ENCODE measurements around the gene SLC6A6.

SLC6A6 gene

DNA sequence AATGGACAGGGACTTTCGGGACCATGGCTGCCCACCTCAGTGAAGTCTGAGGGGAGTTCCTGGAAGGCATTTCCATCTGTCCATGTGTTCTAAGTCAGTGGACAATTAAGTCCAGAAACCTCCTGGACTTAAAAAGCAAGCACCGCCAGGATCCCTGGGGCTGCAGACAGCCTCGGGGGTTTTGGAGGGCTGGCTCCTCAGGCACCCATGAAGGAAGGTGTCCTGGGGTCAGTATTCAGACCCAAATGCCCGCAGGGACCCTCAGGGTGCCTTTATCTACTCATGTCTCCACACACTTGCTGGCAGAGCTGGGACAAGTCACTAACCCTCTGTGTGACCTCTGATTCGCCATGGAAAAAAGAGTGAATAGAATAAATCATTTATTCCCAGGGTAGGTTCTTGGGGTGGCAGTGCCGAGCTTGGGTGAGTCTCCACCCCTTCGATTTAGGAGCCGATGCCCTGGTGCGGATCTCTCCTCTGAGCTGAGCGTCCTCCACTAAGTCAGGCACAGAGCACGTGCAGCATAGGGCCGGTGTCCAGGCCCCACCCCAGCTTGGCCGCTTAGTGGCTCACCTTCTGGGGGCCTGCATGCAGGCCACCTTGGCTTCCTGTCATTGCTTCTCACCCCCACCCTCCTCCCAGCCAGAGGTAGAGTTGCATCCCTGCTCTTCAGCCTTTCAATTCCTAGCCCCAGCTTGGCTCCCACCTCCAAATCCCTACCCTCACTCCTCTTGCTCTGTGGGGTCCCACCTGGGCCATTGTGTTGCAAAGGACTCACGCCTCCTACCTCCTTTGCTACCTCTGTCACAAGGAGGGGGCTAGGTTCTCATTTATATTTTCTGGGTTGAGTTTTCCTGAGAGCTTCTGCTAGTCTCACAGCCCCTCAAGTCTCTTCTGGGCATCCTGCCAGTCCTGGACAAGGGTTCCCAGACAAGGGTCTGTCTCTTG, 19.9 kb downstream of the SLC6A6 start:
- no peak for DNase-seq

DNA sequence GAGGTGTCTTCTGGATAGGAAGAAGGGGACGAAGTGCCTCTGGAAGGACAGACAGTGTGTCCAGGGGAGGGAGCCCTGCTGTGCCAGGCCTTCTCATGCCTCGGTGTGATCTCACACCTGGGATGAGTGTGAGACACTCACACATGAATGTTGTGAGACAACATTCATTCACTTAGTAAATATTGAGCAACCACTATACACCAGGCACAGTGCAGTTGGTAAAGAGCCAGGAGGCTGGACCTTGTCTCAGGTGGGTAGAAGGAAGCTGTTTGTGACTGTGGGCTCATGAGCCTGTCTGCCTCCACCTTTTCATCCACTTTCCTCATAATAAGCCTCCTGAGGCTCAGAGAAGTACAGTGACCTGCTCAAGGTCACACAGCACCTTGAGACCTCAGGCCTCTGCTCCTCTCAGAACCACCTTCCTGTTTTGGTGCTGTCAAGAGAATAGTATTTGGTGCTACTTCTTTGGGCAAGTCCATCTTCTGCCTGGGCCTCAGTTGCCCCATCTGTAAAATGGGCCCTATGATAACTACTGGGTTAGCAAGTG, 20.9 kb downstream of the SLC6A6 start:
- no peak for DNase-seq

DNA sequence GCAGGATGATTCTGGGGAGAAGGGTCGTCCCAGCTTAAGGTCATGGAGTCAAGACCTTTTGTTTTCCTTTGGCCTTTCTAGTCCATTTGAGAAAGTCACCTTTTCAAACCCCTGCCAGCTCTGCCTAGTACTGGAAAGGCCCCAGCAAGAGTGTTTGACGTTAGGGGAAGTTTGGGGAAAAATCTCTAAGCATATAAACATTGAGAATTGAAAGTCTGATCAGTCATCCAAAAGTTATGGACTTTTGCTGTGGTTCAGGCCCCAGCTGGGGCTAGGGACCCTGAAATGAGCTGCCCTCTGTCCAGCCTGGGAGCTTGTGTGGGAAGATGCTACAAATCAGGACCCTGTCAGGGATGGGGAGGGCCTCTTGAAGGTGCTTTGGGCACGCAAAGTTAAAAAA, 21.6 kb downstream of the SLC6A6 start:
- no peak for DNase-seq

- peak; percentile 56 for DNase-seq
Measured at GRCh38 chr3:14424711-14425580, 22.5 kb downstream of the SLC6A6 start.

GRCh38 chr3:14425581-14426304, 23.3 kb downstream of the SLC6A6 start:
- peak; percentile 47 for DNase-seq

DNA sequence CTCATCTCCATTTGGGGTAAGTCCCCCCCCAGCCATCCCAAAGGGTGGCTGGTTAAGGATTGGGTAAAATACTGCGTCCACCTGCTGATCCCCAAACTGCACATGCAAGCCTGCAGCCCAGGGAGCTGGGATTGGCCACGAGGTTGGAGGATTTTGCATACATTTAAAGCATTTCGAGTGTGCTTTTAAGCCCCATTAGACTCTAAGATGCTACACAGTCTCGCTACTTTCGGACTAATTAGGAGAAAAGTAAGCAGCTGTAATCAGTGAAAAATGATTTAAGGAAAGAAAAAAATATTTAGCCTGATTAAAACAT, 23.9 kb downstream of the SLC6A6 start:
- no peak for DNase-seq

GRCh38 chr3:14428087-14429033, 26.0 kb downstream of the SLC6A6 start:
- no peak for DNase-seq

DNA sequence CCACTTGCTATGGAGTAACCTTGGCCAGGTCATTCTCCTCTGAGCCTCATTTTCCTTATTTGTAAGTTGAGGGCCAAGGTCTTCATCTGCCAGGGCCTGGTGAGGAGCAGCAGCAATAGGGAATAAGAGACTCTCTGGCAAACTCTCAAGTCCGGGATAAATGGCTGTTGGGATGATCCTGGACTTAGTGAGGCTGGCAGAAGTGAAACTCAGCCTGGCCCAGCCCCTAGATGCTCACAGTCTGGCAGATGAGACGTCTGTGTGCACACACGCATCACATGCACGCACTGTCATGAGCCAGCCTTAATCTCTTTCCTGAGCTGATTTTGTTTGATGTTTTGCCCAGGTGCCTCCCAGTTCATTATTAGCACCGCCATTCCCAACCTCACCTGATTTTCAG, 26.8 kb downstream of the SLC6A6 start:
- peak; percentile 15 for DNase-seq

- no peak for DNase-seq
Measured at GRCh38 chr3:14429640-14430039, 27.2 kb downstream of the SLC6A6 start.

DNA sequence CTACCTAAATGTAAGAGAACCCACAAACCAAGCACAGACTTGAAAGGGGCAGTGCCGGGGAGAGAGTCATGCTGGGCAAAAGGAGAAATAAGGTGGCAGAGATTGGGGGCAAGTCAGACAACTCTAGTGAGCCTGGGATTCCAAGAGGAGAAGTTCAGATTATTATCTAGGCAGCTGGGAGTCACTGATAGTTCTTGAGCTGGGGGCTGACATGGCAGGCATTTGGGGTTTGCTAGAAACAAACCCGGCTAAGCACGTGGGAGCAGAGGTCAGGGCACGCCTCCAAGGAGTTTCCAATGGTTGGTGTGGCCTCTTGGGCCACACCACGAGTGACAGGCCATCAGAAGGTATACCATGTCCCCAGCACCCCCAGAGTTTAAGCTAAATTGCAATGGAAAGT, 27.6 kb downstream of the SLC6A6 start:
- no peak for DNase-seq

DNA sequence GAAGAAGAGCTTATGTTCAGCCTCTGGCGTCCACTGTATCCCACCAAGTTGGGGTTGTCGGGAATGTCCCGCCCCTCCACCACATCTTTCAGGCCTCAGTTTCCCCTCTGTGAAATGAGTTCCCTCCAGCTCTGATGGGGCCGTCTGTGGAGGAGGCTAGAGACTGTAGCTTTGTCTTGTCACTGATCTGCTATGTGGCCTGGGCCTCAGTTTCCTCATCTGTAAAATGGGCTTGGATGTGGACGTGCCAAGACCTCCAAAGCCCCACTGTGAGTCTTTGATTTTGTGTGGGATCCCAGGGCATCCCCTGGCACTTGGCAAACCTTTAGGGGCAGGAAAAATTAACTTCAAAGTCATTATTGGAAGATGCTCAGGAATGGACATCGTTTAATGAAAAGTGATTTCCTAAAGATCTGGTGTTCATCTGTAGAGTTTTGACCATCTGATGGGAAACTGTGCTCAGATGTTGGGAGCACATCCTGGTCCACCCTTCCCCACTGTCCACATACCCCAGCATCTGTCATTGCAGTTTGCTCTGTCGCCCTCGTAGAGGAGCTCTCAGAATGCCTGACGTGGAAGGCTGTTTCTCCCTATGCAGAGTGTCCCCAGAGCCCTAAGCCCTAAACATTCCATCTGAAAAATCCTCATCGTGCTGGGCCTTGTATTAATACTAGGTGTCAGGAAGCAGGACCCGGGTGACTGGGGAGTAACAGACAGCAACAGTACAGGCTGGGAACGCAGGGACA, 28.5 kb downstream of the SLC6A6 start:
- DNase-seq, result no peak

- DNase-seq, result peak; percentile 9
Measured at GRCh38 chr3:14431452-14431916, 29.1 kb downstream of the SLC6A6 start.

- peak; percentile 91 for DNase-seq
Measured at GRCh38 chr3:14431917-14432834, 29.8 kb downstream of the SLC6A6 start.

DNA sequence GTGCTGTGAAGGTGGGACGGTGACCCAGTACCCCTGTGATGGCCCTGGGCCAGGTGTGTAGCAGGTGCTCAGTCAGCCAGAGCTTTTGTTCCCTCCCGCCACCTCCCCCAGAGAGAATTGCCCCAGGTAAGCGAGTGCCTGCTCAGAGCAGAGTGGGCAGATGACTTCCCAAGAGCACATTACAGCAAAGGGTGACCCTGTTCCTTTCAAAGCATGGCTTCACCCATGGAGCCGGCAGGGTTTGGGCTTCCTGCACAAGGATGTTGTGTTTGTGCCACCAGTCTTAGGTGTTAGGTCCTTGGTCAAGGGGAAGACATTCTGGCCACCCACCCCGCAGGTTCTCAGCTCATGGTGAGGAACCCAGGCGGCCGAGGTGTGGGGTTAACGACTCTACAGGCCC, 30.7 kb downstream of the SLC6A6 start:
- no peak for DNase-seq

DNA sequence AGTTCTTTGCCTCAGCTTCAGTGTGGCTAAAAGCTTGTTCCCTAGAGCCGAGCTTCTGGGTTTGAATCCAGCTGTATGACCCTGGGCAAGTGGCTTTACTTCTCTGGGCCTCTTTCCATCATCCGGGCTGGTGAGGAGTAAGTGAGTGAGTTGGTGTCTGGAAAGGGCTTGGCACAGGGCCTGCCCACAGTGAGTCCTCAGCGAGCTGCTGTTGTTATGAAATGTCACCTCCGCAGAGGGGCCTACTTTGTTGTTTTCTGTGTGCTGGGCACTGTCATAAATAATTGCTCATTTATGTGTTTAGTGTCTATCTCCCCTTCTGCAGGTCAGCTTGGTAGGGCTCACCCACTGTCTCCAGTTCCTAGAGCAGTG, 31.7 kb downstream of the SLC6A6 start:
- DNase-seq, result no peak

- no peak for DNase-seq
Measured at GRCh38 chr3:14434498-14435151, 32.2 kb downstream of the SLC6A6 start.

DNA sequence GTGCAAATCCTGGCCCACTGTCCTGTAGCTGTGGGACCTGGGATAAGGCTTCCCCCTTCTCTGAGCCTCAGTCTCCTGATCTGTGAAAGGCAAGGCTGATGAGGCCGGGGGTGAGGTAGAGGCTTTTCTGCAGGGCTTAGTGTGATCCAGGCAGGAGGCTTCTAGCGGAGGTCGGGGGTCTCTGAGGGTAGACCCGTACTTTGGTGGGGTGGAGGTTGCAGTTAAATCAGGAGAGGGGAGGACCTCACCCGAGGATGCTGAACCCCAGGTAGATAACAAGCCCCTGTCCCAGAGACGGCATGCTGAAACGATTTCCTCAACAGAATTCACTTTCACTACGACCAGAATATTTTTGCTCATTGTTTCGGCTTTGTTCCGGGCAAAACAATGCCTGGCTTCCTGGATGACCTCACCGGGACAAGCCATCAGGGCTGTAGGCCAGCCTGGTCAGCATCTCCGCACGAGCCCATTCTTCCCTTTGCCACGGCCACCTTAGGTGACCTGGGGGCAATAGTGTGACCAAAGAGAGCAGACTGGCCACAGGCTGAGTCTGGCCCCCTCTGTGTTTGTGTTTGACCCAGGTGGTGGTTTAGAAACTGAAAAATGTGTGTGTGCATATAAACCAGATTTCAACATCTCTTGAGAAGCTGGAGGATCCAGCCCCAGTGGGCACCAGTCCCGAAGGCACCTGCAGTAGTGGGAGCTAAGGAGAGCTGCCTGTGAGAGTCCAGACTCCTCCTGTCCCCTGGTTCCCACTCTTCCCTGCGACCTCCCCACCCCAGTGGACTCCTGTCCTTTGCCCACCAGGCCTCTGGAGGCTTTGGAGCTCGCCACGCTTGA, 33.0 kb downstream of the SLC6A6 start:
- no peak for DNase-seq

DNA sequence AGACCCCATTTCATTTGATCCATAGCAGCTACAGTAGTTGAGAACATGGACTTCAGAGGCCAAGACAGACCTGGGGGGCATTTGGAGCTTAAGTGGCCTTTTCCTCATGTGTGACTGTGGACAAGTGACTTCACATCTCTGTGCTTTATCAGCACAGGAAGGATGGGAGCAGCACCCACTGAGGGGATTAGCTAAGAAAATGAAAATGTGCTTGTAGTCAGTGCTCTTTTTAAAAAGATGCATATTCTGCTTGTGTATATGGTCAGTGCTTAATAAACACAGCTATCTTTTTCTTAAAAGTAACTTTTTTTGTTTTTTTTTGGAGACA, 34.5 kb downstream of the SLC6A6 start:
- no peak for DNase-seq

Measured in T-helper 9 cell (primary cell).